PC-3 (cell line): Measurements from ENCODE around the gene CSMD2. TPM values are rescaled to one million over a fixed set of nuclear protein-coding genes. Genes with fewer than 3 reads are reported as not detected.

ENCODE experiments used
- ATAC-seq: fragments of 200-7000 bp; cut with Tn5 transposase; 2 replicates; pipeline ENCODE4 v1.9.1; 2020; ENCODE audit warnings: mild to moderate bottlenecking, moderate library complexity
- BruUV-seq: library from RNA; stranded (reverse); fragments of 400-500 nt; replicated peaks from 2 replicates; lab custom pipeline; 2021; lab: Mats Ljungman, UMichigan
- CTCF ChIA-PET: fragments of 300-600 bp; sonication (Branson Sonifier 250); formaldehyde crosslinking; loops from one replicate; lab custom pipeline; 2022; ENCODE audit warnings: antibody characterized with exemption; lab: Charles Lee
- POLR2A ChIA-PET: fragments of 300-600 bp; sonication (Branson Sonifier 250); formaldehyde crosslinking; loops from one replicate; lab custom pipeline; 2022; ENCODE audit warnings: antibody characterized with exemption; ENCODE audit not compliant: unreplicated experiment; lab: Charles Lee
- DNase-seq: peaks from one replicate; pipeline ENCODE4 v3.0.0-alpha.2; 2015
- H2AFZ ChIP-seq: fragments of 300-600 bp; sonication (generic); 2 replicates; pipeline ENCODE4 v1.6.0; 2016; ENCODE audit warnings: antibody characterized with exemption, low read length
- H3F3A ChIP-seq: fragments of 300-600 bp; sonication (generic); one replicate; pipeline ENCODE4 v1.6.0; 2017; ENCODE audit warnings: antibody characterized with exemption, low read length, control low read depth, mild to moderate bottlenecking; ENCODE audit not compliant: unreplicated experiment
- H3K27ac ChIP-seq: fragments of 300-600 bp; sonication (generic); 2 replicates; pipeline ENCODE4 v1.5.1; 2016; ENCODE audit warnings: mild to moderate bottlenecking, low read length
- H3K27me3 ChIP-seq: fragments of 300-600 bp; sonication (generic); 2 replicates; pipeline ENCODE4 v1.6.1; 2016; ENCODE audit warnings: low read length, mixed read lengths
- H3K36me3 ChIP-seq: fragments of 300-600 bp; sonication (generic); 2 replicates; pipeline ENCODE4 v1.6.1; 2016; ENCODE audit warnings: low read depth, mixed run types, low read length, mixed read lengths
- H3K4me1 ChIP-seq: fragments of 300-600 bp; sonication (generic); 2 replicates; pipeline ENCODE4 v1.5.1; 2016; ENCODE audit warnings: low read length; ENCODE audit not compliant: insufficient read depth
- H3K4me2 ChIP-seq: fragments of 300-600 bp; sonication (generic); 2 replicates; pipeline ENCODE4 v1.6.0; 2016; ENCODE audit warnings: low read length
- H3K4me3 ChIP-seq: fragments of 300-600 bp; sonication (generic); 2 replicates; pipeline ENCODE4 v1.5.1; 2016; ENCODE audit warnings: mild to moderate bottlenecking, low read length, mixed read lengths
- H3K79me2 ChIP-seq: fragments of 300-600 bp; sonication (generic); 2 replicates; pipeline ENCODE4 v1.6.1; 2017; ENCODE audit warnings: low read length, mixed read lengths
- H3K9ac ChIP-seq: fragments of 300-600 bp; sonication (generic); 2 replicates; pipeline ENCODE4 v1.6.0; 2016; ENCODE audit warnings: mild to moderate bottlenecking, low read length
- H3K9me2 ChIP-seq: fragments of 300-600 bp; sonication (generic); replicated peaks from 2 replicates; pipeline ENCODE4 v1.6.1; 2016; ENCODE audit warnings: mixed run types, low read length, mixed read lengths
- H3K9me3 ChIP-seq: fragments of 300-600 bp; sonication (generic); 2 replicates; pipeline ENCODE4 v1.6.1; 2016; ENCODE audit warnings: low read length, mixed read lengths
- H4K20me1 ChIP-seq: fragments of 300-600 bp; sonication (generic); 2 replicates; pipeline ENCODE4 v1.6.1; 2016; ENCODE audit warnings: low read length, mixed read lengths
- EZH2 ChIP-seq: fragments of 300-600 bp; sonication (generic); IDR thresholded peaks from one replicate; pipeline ENCODE4 v1.6.1; 2017; ENCODE audit warnings: antibody characterized with exemption, mild to moderate bottlenecking, low read length; ENCODE audit not compliant: unreplicated experiment
- EZH2phosphoT487 ChIP-seq: fragments of 300-600 bp; sonication (generic); IDR thresholded peaks from 2 replicates; pipeline ENCODE4 v1.6.1; 2018; ENCODE audit warnings: mild to moderate bottlenecking, antibody characterized with exemption, low read length, borderline replicate concordance
- intact Hi-C: fragments of 100-400 bp; cut with micrococcal nuclease; formaldehyde crosslinking; loops from 2 replicates; pipeline ENCODE4 v1.9.0; 2023
- total RNA-seq: library from RNA; depleted of rRNA; stranded (reverse); fragments of >200 nt; gene quantifications from 2 replicates; pipeline ENCODE4 v1.2.3, GENCODE V29; 2014
- TF ChIP-seq, protein P1 (sequence below): fragments of 300-600 bp; sonication (generic); conservative IDR thresholded peaks from 2 replicates; pipeline ENCODE4 v1.5.1; 2017; ENCODE audit warnings: antibody characterized with exemption, low read depth, mild to moderate bottlenecking, low read length

The CSMD2 gene
- total RNA-seq, 1 experiment from 2014 or later = not detected

DNA sequence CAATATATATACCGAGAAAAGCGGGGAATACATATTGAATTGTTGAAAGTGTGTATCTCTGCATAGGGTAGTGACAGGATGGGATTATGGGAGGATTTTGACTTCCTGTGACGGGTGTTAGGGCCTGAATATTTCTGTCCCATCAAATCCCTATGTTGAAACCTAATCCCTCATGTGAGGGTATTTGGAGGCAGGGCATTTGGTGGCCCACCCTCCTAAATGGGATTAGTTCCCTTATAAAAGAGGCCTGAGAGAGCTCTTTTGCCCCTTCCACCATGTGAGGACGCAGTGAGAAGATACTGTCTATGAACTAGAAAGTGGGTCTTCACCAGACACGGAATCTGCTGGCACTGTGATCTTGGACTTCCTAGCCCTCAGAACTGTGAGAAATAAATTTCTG is 555.3 kb downstream of the CSMD2 start:
- Histone ChIP-seq H3K4me3 (no peak overlapping the region), H3K9me2 (no peaks in the 10 kb centered on the region), H3F3A (no peaks in the 10 kb centered on the region), H3K4me1 (no peaks in the 10 kb centered on the region), H3K79me2 (no peaks in the 10 kb centered on the region), H2AFZ (no peak overlapping the region), H3K9ac (no peak overlapping the region), H3K36me3 (no peaks in the 10 kb centered on the region), H3K4me2 (no peak overlapping the region), H3K27ac (no peak overlapping the region), H3K27me3 (peaks cover 28% of the 10 kb centered on the region), H3K9me3 (no peaks in the 10 kb centered on the region), H4K20me1 (no peaks in the 10 kb centered on the region)
- no peak for TF ChIP-seq EZH2
- intact Hi-C loops = loop anchor here (10.0 kb wide), 1 partner anchor 245 kb away; no protein-coding TSS in a partner anchor
- POLR2A ChIA-PET = no interaction called here
- no TSS peak for BruUV-seq
- CTCF ChIA-PET = no interaction called here
- DNase-seq (no peak), ATAC-seq (no peak)

- POLR2A ChIA-PET = no interaction called here
- Histone ChIP-seq H3K36me3 (no peaks in the 10 kb centered on the region), H2AFZ (no peak overlapping the region), H3F3A (no peaks in the 10 kb centered on the region), H3K4me1 (no peaks in the 10 kb centered on the region), H3K27me3 (peaks cover 29% of the 10 kb centered on the region), H3K9me3 (no peaks in the 10 kb centered on the region), H3K79me2 (no peaks in the 10 kb centered on the region), H4K20me1 (no peaks in the 10 kb centered on the region), H3K4me3 (no peak overlapping the region), H3K27ac (no peak overlapping the region), H3K4me2 (no peak overlapping the region), H3K9ac (no peak overlapping the region), H3K9me2 (no peaks in the 10 kb centered on the region)
- CTCF ChIA-PET = no interaction called here
- ATAC-seq = no peak
- intact Hi-C loops = no loop called here
- TF ChIP-seq, protein P1, sequence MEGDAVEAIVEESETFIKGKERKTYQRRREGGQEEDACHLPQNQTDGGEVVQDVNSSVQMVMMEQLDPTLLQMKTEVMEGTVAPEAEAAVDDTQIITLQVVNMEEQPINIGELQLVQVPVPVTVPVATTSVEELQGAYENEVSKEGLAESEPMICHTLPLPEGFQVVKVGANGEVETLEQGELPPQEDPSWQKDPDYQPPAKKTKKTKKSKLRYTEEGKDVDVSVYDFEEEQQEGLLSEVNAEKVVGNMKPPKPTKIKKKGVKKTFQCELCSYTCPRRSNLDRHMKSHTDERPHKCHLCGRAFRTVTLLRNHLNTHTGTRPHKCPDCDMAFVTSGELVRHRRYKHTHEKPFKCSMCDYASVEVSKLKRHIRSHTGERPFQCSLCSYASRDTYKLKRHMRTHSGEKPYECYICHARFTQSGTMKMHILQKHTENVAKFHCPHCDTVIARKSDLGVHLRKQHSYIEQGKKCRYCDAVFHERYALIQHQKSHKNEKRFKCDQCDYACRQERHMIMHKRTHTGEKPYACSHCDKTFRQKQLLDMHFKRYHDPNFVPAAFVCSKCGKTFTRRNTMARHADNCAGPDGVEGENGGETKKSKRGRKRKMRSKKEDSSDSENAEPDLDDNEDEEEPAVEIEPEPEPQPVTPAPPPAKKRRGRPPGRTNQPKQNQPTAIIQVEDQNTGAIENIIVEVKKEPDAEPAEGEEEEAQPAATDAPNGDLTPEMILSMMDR = no peak
- TF ChIP-seq EZH2 (no peak), EZH2phosphoT487 (no peak)
- BruUV-seq = no TSS peak
- DNase-seq = no peak
Measured at GRCh38 chr1:33608825-33609400, 556.1 kb downstream of the CSMD2 start.

DNA sequence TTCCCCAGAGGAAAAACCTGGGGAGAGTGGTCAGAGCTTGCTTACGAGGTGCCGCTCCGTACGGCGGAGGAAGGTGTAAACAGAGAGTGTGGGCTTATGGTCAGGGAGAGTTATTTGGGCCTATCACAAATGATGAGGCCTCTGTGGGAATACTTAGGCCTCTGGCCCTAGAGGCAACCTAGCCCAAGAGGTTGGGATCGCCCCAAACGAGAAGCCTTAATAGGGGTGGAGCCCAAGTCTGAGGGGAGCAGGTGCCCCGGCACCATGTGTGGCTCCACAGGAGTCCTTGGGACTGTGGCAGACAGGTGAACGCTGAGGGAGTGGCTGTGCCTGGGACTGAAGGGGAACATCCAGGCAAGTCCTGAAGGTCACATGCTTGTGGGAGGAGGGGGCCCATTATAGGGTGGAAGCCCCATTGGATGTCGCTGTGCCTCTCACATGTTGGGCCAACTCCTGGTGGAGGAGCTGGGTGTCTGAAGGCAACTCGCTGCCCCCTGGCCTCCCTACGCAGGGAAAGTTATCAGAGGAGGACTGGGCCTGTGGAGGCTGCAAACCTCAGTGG is 557.5 kb downstream of the CSMD2 start:
- DNase-seq (no peak), ATAC-seq (no peak)
- no peaks in the 10 kb centered on the region for H3K9me3 ChIP-seq
- H3F3A ChIP-seq = no peaks in the 10 kb centered on the region
- ChIA-PET CTCF (no interaction called here), POLR2A (no interaction called here)
- intact Hi-C loops = no loop called here
- no peaks in the 10 kb centered on the region for H3K9me2 ChIP-seq
- H3K27ac ChIP-seq = no peak overlapping the region
- no peak overlapping the region for H2AFZ ChIP-seq
- no TSS peak for BruUV-seq
- TF ChIP-seq EZH2 (no peak), EZH2phosphoT487 (no peak)
- TF ChIP-seq, protein P1 = no peak
- no peak overlapping the region for H3K4me2 ChIP-seq
- H3K36me3 ChIP-seq = no peaks in the 10 kb centered on the region
- H3K4me1 ChIP-seq = no peaks in the 10 kb centered on the region
- no peak overlapping the region for H3K9ac ChIP-seq
- H3K4me3 ChIP-seq = no peak overlapping the region
- H3K79me2 ChIP-seq = no peaks in the 10 kb centered on the region
- peaks cover 34% of the 10 kb centered on the region for H3K27me3 ChIP-seq
- no peaks in the 10 kb centered on the region for H4K20me1 ChIP-seq
